GM19372 (cell line): ENCODE results near the gene DOLPP1.

ENCODE experiments used
- ATAC-seq: cut with Tn5 transposase; IDR thresholded peaks from one replicate; pipeline ENCODE4 v1.9.1; 2021; ENCODE audit warnings: mild to moderate bottlenecking, low read depth, moderate library complexity; ENCODE audit not compliant: unreplicated experiment

Gene DOLPP1

DNA sequence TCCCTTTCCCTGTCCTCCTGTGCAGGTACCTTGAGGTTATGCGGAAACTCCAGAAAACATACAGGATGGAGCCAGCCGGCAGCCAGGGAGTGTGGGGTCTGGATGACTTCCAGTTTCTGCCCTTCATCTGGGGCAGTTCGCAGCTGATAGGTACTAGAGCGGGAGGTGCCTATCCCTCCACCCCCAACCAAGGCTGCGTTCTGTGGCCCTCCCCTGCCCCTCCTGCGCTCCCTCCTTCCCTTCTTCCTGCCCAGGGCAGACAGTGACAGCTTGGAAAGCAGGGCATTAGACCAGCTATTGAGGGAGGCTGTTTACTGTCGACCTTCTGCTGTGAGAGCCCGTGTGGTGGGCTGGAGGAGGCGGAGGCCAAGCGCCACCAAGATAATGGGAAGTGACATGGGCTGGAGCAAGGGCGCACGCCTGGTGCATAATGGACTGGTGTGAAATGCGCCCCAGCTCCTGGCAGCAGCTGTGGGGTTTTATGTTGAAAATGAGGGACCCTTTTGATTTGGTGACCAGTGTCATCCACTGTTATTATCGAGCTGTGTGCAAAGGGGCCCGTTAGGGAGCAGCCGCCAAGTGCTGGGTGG lies 55.6 kb downstream of the DOLPP1 start:
- no peak for ATAC-seq

DNA sequence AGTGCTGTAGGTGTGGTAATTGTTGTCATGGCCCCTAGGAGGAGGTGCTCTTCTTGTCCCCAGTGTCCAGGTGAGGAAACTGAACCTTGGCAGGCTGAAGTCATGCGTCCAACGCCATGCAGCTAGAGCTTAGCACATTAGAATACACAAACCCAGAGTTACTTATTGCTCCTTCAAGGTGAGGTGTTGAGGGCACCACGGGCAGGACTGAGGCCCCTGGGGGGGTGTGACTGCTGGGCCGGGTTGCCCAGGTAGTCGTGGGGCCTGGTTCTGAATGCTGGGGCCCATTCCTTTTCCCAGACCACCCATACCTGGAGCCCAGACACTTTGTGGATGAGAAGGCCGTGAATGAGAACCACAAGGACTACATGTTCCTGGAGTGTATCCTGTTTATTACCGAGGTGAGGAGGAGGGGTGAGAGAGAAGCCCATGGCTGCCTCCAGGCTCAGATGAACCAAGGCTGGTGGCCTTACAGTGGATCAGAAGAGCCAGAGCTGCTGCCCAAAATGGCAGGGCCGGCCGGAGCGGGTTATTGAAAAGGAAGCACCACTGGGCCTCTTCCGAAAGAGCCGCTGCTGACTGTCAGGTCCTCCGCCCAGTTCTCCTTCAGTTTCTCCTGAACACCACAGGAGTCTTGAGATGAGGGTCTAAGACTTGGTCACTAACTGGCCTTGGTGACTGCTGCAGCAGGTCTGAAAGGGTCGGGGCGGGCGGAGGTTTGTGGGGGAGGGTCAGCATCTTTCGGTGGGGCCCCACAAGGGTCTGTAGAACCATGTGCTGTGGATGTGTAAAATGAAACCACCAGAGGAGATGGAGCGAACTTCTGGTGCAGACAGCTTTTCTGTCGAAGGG lies 56.6 kb downstream of the DOLPP1 start:
- no peak for ATAC-seq

DNA sequence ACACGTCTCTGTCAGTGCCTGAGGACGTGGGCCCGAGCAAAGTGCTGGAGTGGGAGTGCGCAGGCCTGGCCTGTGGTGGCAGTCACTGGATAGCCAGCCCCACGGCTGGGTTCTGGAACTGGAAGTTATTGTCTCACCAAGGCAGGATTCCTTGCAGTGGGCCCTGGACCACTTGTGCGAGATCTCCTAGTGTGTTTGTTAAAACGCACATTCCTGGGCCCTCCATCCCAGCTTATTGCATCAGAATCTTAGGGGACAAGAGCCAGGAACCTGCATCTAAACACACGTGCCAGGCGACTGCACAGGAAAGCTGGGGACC lies 57.2 kb downstream of the DOLPP1 start:
- ATAC-seq = no peak

DNA sequence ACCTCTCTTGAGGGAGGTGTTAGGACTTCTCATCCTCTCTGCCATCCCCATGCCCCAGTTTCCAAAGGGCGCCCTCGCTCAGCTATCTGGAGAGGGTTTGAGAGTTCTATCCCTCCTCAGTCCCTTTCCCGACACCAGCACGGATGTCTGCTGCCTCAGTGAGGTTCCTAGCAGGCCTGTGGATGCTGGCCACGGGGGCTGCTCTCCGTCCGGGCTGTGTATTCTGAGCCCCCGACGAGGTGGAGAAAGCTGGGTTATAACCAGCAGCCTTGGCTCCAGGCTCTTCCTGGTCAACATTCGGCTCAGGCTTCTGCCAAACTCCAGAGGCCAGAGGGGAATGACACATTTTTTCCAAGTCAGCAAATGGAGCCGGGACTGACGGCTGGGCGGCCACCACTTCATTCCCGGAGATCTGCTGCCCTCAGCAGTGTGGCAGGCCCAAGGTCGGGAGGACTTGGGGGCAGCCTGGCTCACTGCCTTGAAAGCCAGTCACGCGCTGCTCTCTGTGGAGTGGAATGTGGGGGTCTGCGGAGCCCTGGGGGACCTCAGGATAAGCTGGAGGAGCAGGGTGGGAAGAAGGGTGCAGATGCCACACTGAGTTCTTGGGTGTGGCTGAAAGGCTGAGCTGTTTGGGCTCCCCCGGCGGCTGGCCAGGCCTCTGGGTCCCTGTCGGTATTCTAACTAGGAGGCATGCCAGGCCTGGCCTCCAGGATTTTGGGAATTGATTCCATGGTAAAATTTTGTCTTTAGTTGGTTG lies 57.7 kb downstream of the DOLPP1 start:
- no peak for ATAC-seq

DNA sequence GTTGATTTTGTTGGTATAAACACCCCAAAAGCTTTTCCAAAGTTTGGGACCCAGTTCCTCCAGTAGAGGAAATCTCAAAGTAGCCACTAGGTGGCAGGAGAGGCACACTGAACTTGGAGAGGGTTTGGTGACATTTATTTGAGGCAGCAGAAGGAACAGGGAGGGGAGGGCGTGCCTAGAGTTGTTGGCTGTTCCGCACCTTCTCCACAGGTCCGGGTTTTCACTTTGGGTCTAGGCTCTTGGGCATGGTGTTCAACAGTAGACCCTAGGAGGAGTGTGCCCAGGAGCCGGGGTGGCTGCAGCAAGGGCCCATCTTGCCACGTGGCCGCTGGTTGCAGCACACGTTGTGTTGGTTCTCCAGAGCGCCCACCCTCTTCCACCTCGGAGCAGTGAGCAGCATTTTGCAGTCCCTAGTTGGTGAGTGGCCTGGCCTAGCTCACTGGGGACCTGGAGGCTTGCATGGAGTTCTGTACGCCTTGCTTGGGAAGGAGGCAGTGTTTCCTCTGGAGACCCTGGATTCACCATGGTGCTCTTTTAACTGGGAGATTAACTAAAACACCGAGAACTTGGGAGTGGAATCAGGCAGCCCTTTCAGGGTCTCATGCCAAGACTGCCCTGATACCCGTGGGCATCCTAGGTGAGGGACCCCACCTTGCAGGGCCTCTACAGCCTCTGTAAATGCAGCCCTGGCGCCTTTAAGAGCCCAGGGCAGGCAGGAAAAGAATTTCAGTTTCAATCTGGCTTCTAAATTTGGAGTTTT lies 58.5 kb downstream of the DOLPP1 start:
- no peak for ATAC-seq

DNA sequence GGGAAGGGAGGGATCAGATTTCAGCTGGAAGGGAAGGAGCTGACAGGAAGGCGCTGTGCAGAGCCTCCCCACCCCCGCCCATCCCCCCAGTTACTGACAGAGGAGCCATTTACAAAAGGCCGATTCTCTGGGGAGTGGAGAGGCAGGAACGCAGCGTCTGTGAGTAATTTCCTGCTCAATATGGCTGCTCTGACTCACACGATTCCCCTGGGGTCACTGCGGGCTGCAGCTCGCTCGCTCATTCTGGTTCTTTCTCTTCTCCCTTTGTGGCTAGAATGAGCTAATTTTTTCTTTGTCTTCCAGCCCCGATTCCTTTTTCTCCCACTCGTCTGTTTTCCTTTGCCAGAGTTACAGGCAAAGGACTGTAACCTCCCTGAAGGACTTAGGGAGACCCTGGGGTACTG lies 59.1 kb downstream of the DOLPP1 start:
- no peak for ATAC-seq
